GM12878 (cell line): ENCODE measurements around the gene KRTAP11-1. TPM values are rescaled to one million over a fixed set of nuclear protein-coding genes. Genes with fewer than 3 reads are reported as not detected.

Experiments used
- ATAC-seq: fragments of 200-7000 bp; cut with Tn5 transposase; 3 replicates; pipeline ENCODE4 v1.9.1; 2020; ENCODE audit warnings: mild to moderate bottlenecking, moderate library complexity
- BruUV-seq: library from RNA; stranded (reverse); fragments of 400-500 nt; replicated peaks from 2 replicates; lab custom pipeline; 2021; lab: Mats Ljungman, UMichigan
- CTCF ChIA-PET: fragments of 300-600 bp; sonication (Branson Sonifier 250); formaldehyde crosslinking; extraction: SDS; loops from one replicate; lab custom pipeline; 2021; ENCODE audit warnings: inconsistent platforms; lab: Yijun Ruan, JAX
- POLR2A ChIA-PET: fragments of 350-600 bp; formaldehyde crosslinking; extraction: SDS; loops from one replicate; lab custom pipeline; 2021; ENCODE audit warnings: inconsistent platforms; lab: Charles Lee
- RAD21 ChIA-PET: fragments of 300-600 bp; sonication (Branson Sonifier 250); formaldehyde crosslinking; loops from one replicate; lab custom pipeline; 2023; ENCODE audit warnings: antibody characterized with exemption; ENCODE audit not compliant: unreplicated experiment; lab: Charles Lee
- SMC1A ChIA-PET: fragments of 300-600 bp; sonication (Branson Sonifier 250); formaldehyde crosslinking; loops from one replicate; lab custom pipeline; 2023; ENCODE audit not compliant: unreplicated experiment, uncharacterized antibody; lab: Charles Lee
- DNase-seq: peaks from one replicate; pipeline ENCODE4 v3.0.0-alpha.2; 2011; ENCODE audit warnings: low read depth, low spot score
- FAIRE-seq: peaks from 3 replicates; lab custom pipeline; 2011; peaks lifted over from hg19 to GRCh38; lab: Jason Lieb, UNC
- H2AFZ ChIP-seq: 2 replicates; pipeline ENCODE4 v1.6.0; 2011; ENCODE audit warnings: low read depth, low read length, control low read depth; ENCODE audit not compliant: control insufficient read depth
- H3K27ac ChIP-seq: 2 replicates; pipeline ENCODE4 v1.5.1; 2011; ENCODE audit warnings: control low read depth; ENCODE audit not compliant: control insufficient read depth, insufficient read depth
- H3K27me3 ChIP-seq, 2 experiments: replicated peaks in 1 of 2; 2 replicates each; pipeline versions ENCODE4 v1.6.0 to v1.6.1; 2011; ENCODE audit warnings: low read length in 1 of 2; ENCODE audit not compliant: control insufficient read depth in 2 of 2, insufficient read depth in 2 of 2
- H3K36me3 ChIP-seq, 2 experiments: 2 replicates each; pipeline ENCODE4 v1.5.1; 2011; ENCODE audit warnings: low read length in 1 of 2; ENCODE audit not compliant: control insufficient read depth in 2 of 2, insufficient read depth in 2 of 2
- H3K4me1 ChIP-seq: 2 replicates; pipeline ENCODE4 v1.6.1; 2011; ENCODE audit warnings: mild to moderate bottlenecking, low read length, moderate library complexity, mixed read lengths; ENCODE audit not compliant: control insufficient read depth, insufficient read depth
- H3K4me2 ChIP-seq: 2 replicates; pipeline ENCODE4 v1.6.0; 2011; ENCODE audit warnings: control low read depth; ENCODE audit not compliant: control insufficient read depth, insufficient read depth
- H3K4me3 ChIP-seq: fragments of 200-600 bp; sonication (generic); 2 replicates; pipeline ENCODE4 v1.5.1; 2016
- H3K79me2 ChIP-seq: 2 replicates; pipeline ENCODE4 v1.6.0; 2011; ENCODE audit warnings: low read length; ENCODE audit not compliant: control insufficient read depth, insufficient read depth
- H3K9ac ChIP-seq: 2 replicates; pipeline ENCODE4 v1.8.0; 2011; ENCODE audit warnings: low read length, control low read depth, mixed read lengths; ENCODE audit not compliant: control insufficient read depth, insufficient read depth
- H3K9me3 ChIP-seq: replicated peaks from 3 replicates; pipeline ENCODE4 v1.5.1; 2011; ENCODE audit warnings: mild to moderate bottlenecking, low read length; ENCODE audit not compliant: control insufficient read depth, insufficient read depth
- H4K20me1 ChIP-seq: 2 replicates; pipeline ENCODE4 v1.6.0; 2011; ENCODE audit not compliant: control insufficient read depth, insufficient read depth
- CTCF ChIP-seq, 3 experiments: IDR thresholded peaks in 2 of 3; conservative IDR thresholded peaks in 1 of 3; 2 replicates each; pipeline ENCODE4 v1.5.1; 2011; ENCODE audit warnings: low read depth in 3 of 3, low read length in 3 of 3, mild to moderate bottlenecking in 3 of 3, control low read depth in 2 of 3, moderate library complexity in 2 of 3, inconsistent platforms in 1 of 3, mixed read lengths in 1 of 3; ENCODE audit not compliant: control insufficient read depth in 2 of 3, insufficient read depth in 1 of 3; ENCODE audit errors: extremely low read depth in 1 of 3
- E2F4 ChIP-seq: IDR thresholded peaks from 2 replicates; pipeline ENCODE4 v1.6.1; 2012; ENCODE audit warnings: low read depth, low read length, improper control_type of control experiment
- IRF3 ChIP-seq: fragments of 450-650 bp; IDR thresholded peaks from 2 replicates; pipeline ENCODE4 v1.6.1; 2014; ENCODE audit warnings: mild to moderate bottlenecking
- MYB ChIP-seq: fragments of 150-350 bp; IDR thresholded peaks from 2 replicates; pipeline ENCODE4 v1.6.1; 2014; ENCODE audit warnings: mild to moderate bottlenecking, low read depth, low read length, borderline replicate concordance
- POLR2AphosphoS2 ChIP-seq: IDR thresholded peaks from 2 replicates; pipeline ENCODE4 v1.6.1; 2011; ENCODE audit warnings: low read depth, mild to moderate bottlenecking, low read length, improper control_type of control experiment, moderate library complexity
- RB1 ChIP-seq: fragments of 450-650 bp; formaldehyde crosslinking; IDR thresholded peaks from 2 replicates; pipeline ENCODE4 v1.6.1; 2017; ENCODE audit warnings: mild to moderate bottlenecking, borderline replicate concordance
- RELB ChIP-seq: fragments of 450-650 bp; IDR thresholded peaks from 2 replicates; pipeline ENCODE4 v1.6.1; 2017; ENCODE audit warnings: low read depth, mild to moderate bottlenecking, moderate library complexity
- TCF12 ChIP-seq: IDR thresholded peaks from 2 replicates; pipeline ENCODE4 v1.6.1; 2011; ENCODE audit warnings: low read depth, mild to moderate bottlenecking, low read length
- WGBS: methylation state at CpG from one replicate; pipeline ENCODE4 v1.1.6; 2016; ENCODE audit warnings: low lambda C conversion rate; ENCODE audit not compliant: insufficient replicate concordance, insufficient coverage; ENCODE audit errors: missing lambda C conversion rate; 5-methylcytosine and 5-hydroxymethylcytosine counted together
- in situ Hi-C: fragments of 300-500 bp; cut with MboI; formaldehyde crosslinking; loops from 9 replicates; pipeline ENCODE4 v1.14.3; 2018; ENCODE audit warnings: mixed read lengths
- intact Hi-C: fragments of 100-400 bp; cut with micrococcal nuclease; formaldehyde crosslinking; loops from one replicate; pipeline ENCODE4 v1.14.2; 2022; ENCODE audit not compliant: unreplicated experiment
- polyA plus RNA-seq, 11 experiments: library from polyadenylated mRNA; depleted of rRNA in 4 of 11; unstranded in 6 of 11; stranded (reverse) in 5 of 11; fragments of >200 nt; fragmentation: Nextera tagmentation in 4 of 11; fragmentation: Illumina TruSeq in 1 of 11; extraction: Ambion mirVana in 4 of 11; extraction: Trizol in 1 of 11; gene quantifications; 1 replicate in 1 of 11; 2 replicates in 10 of 11; pipeline versions ENCODE4 v1.2.1 to v1.2.3, GENCODE V29; 2011 to 2016; ENCODE audit warnings: inconsistent platforms in 2 of 11, missing spikeins in 2 of 11, low read depth in 1 of 11
- total RNA-seq, 4 experiments: library from RNA; depleted of rRNA in 3 of 4; stranded (reverse); fragments of >200 nt in 3 of 4; fragmentation: Illumina TruSeq in 1 of 4; extraction: Trizol in 1 of 4; gene quantifications; 2 replicates each; pipeline versions ENCODE4 v1.2.1 to v1.2.3, GENCODE V29; 2013 to 2021

KRTAP11-1 gene
- total and polyA plus RNA-seq, 10 of the 15 experiments (the other 5 are each of a cell fraction or from before 2014, with no cell fraction given), result not detected

- no peak overlapping the region for H3K27ac ChIP-seq
- H3K79me2 ChIP-seq, result no peaks in the 10 kb centered on the region
- intact Hi-C loops, result no loop called here
- 52% methylated on average over 5 of the region's 5 CpGs for WGBS
- no peak overlapping the region for H3K4me2 ChIP-seq
- H3K9me3 ChIP-seq, result no peaks in the 10 kb centered on the region
- ChIA-PET RAD21 (interaction anchor here (0.5 to 1.5 kb wide), 2 partner anchors 333 to 763 kb away, joined by 3 read pairs; no protein-coding TSS in a partner anchor), POLR2A (no interaction called here), SMC1A (no interaction called here), CTCF (interaction anchor here (1.0 to 1.4 kb wide), 2 partner anchors 9 to 333 kb away, joined by 5 to 6 read pairs; no protein-coding TSS in a partner anchor)
- FAIRE-seq (no peak), DNase-seq (no peak), ATAC-seq (peak; percentile 50; the same call in 2 of the 3 replicates)
- H3K9ac ChIP-seq, result no peak overlapping the region
- in situ Hi-C loops, result loop anchor here (5.0 kb wide), 1 partner anchor 243 kb away; no protein-coding TSS in a partner anchor
- no peaks in the 10 kb centered on the region for H3K36me3 ChIP-seq
- no peak overlapping the region for H3K4me3 ChIP-seq
- no peak for TF ChIP-seq POLR2AphosphoS2
- TF ChIP-seq TCF12, result no peak
- no peak for TF ChIP-seq E2F4
- TF ChIP-seq CTCF (IDR thresholded peaks at IDR 0.05 in 2 of 3, conservative IDR thresholded peaks at IDR 0.05 in 1 of 3; ENCODE audit: control insufficient read depth in 2 of 3, extremely low read depth in 1 of 3, insufficient read depth in 1 of 3, low read depth in 3 of 3, low read length in 3 of 3), result peak; percentile 16 to 46 (median 18); a peak in 3 of 6 replicates
- TF ChIP-seq IRF3, result no peak
- TF ChIP-seq MYB, result no peak
- TF ChIP-seq RB1, result no peak
- no peak for TF ChIP-seq RELB
- H4K20me1 ChIP-seq, result no peaks in the 10 kb centered on the region
- no TSS peak for BruUV-seq
- H2AFZ ChIP-seq, result no peak overlapping the region
- no peaks in the 10 kb centered on the region for H3K27me3 ChIP-seq
- H3K4me1 ChIP-seq, result no peaks in the 10 kb centered on the region
These were observed 42.1 kb downstream of the KRTAP11-1 start for GRCh38 chr21:30839304-30839703.
